OCI-LY7 (cell line): ENCODE measurements around the gene GORAB. TPM values are rescaled to one million over a fixed set of nuclear protein-coding genes. Genes with fewer than 3 reads are reported as not detected.

Source experiments
- BruUV-seq: library from RNA; stranded (reverse); fragments of 400-500 nt; replicated peaks from 2 replicates; lab custom pipeline; 2021; lab: Mats Ljungman, UMichigan
- CTCF ChIA-PET: fragments of 300-600 bp; sonication (Branson Sonifier 250); formaldehyde crosslinking; loops from one replicate; lab custom pipeline; 2022; ENCODE audit warnings: antibody characterized with exemption; ENCODE audit not compliant: unreplicated experiment; lab: Charles Lee
- POLR2A ChIA-PET: fragments of 300-600 bp; sonication (Branson Sonifier 250); formaldehyde crosslinking; loops from one replicate; lab custom pipeline; 2022; ENCODE audit warnings: antibody characterized with exemption; lab: Charles Lee
- DNase-seq: peaks from one replicate; pipeline ENCODE4 v3.0.0-alpha.2; 2015; ENCODE audit warnings: low spot score
- H2AFZ ChIP-seq: fragments of 200-600 bp; sonication (generic), shearing (Covaris generic); 2 replicates; pipeline ENCODE4 v1.6.1; 2014; ENCODE audit warnings: mild to moderate bottlenecking, antibody characterized with exemption, low read length, moderate library complexity
- H3K27ac ChIP-seq: fragments of 200-600 bp; sonication (generic); 2 replicates; pipeline ENCODE4 v1.5.1; 2014; ENCODE audit warnings: mixed run types, low read depth, mild to moderate bottlenecking, moderate library complexity, low read length, inconsistent platforms; ENCODE audit not compliant: poor library complexity, severe bottlenecking
- H3K36me3 ChIP-seq: fragments of 200-600 bp; sonication (generic); 2 replicates; pipeline ENCODE4 v1.6.1; 2014; ENCODE audit warnings: mild to moderate bottlenecking, antibody characterized with exemption, low read length, moderate library complexity, mixed read lengths; ENCODE audit not compliant: insufficient read depth
- H3K4me1 ChIP-seq: fragments of 200-600 bp; sonication (generic); 2 replicates; pipeline ENCODE4 v1.5.1; 2014; ENCODE audit warnings: mild to moderate bottlenecking, low read length; ENCODE audit not compliant: insufficient read depth, poor library complexity, severe bottlenecking
- H3K4me2 ChIP-seq: fragments of 200-600 bp; sonication (generic); 2 replicates; pipeline ENCODE4 v1.6.1; 2014; ENCODE audit warnings: mild to moderate bottlenecking, low read length
- H3K4me3 ChIP-seq: fragments of 200-600 bp; sonication (generic); 2 replicates; pipeline ENCODE4 v1.5.1; 2014; ENCODE audit warnings: mild to moderate bottlenecking, low read depth, low read length; ENCODE audit not compliant: poor library complexity, severe bottlenecking
- H3K79me2 ChIP-seq: fragments of 200-600 bp; sonication (generic); 2 replicates; pipeline ENCODE4 v1.6.1; 2016; ENCODE audit warnings: low read depth, mild to moderate bottlenecking, low read length, moderate library complexity, mixed read lengths; ENCODE audit not compliant: insufficient read depth
- H3K9me2 ChIP-seq: fragments of 200-600 bp; sonication (generic); 2 replicates; pipeline ENCODE4 v1.6.1; 2016; ENCODE audit warnings: mild to moderate bottlenecking, low read length, mixed read lengths; ENCODE audit not compliant: insufficient read depth
- H3K9me3 ChIP-seq: fragments of 200-600 bp; sonication (generic); 2 replicates; pipeline ENCODE4 v1.6.1; 2014; ENCODE audit warnings: mild to moderate bottlenecking, mixed run types, low read length, mixed read lengths
- H4K20me1 ChIP-seq: fragments of 200-600 bp; sonication (generic); 2 replicates; pipeline ENCODE4 v1.6.1; 2014; ENCODE audit warnings: mild to moderate bottlenecking, antibody characterized with exemption, low read length, moderate library complexity, mixed read lengths; ENCODE audit not compliant: insufficient read depth
- EZH2phosphoT487 ChIP-seq: fragments of 200-600 bp; sonication (generic); IDR thresholded peaks from 2 replicates; pipeline ENCODE4 v1.6.1; 2018; ENCODE audit warnings: low read depth, borderline replicate concordance, mild to moderate bottlenecking, mixed run types, antibody characterized with exemption, low read length, moderate library complexity, mixed read lengths
- intact Hi-C: fragments of 100-400 bp; cut with micrococcal nuclease; formaldehyde crosslinking; loops from one replicate; pipeline ENCODE4 v1.10.0; 2022; ENCODE audit not compliant: unreplicated experiment
- total RNA-seq, 2 experiments: library from RNA; depleted of rRNA in 1 of 2; stranded (reverse); fragments of >200 nt in 1 of 2; shearing (Covaris generic) in 1 of 2; gene quantifications; 2 replicates each; pipeline ENCODE4 v1.2.3, GENCODE V29; 2014 to 2022
- TF ChIP-seq, protein P1 (sequence below): fragments of 200-600 bp; sonication (generic); conservative IDR thresholded peaks from 2 replicates; pipeline ENCODE4 v1.5.1; 2014; ENCODE audit warnings: mild to moderate bottlenecking, antibody characterized with exemption, low read length, moderate library complexity, mixed read lengths

The GORAB gene
- total RNA-seq, 2 experiments from 2014 or later, result 11.5 to 15.0 TPM

DNA sequence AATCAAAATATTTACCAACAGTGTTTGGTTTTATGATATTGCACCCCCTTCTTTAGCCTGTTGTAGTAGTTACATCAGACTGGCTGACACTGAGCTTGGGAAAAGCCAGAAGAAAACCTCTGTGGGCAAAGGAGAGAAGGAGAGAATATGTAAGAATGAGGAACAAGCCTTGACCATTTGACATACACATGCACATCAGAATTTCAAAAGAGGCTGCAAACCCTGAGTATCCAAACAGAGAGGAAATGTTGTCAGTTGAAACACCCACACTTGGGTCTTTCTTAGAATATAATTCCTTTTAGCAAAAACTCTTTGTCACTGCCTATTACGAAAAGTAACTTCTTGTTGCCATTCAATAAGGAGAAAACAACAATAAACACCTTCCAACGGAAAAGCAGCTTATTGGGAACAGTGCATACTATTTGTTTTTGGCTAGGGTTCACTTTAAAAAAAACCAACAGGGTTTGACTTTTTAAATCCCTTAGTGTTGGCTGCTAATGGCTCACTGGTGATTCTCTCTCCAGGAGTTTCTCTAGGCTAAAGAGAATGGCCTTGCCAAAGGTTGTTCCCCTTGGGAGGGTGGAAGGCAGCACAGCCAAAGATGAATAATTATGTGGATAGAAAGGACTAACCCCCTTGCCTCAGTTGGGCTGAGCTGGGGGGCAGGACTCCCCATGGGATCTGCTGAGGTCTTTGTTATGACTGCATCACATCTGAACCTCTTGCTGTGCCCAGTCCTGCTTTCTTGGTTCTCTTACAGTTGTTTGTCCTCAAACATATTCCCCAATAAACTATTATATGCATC is 48.9 kb downstream of the GORAB start:
- CTCF ChIA-PET, result no interaction called here
- Histone ChIP-seq H2AFZ (no peak overlapping the region), H3K27ac (no peak overlapping the region), H3K4me3 (no peak overlapping the region), H3K79me2 (no peaks in the 10 kb centered on the region), H3K4me1 (no peaks in the 10 kb centered on the region), H4K20me1 (no peaks in the 10 kb centered on the region), H3K4me2 (no peak overlapping the region), H3K9me2 (no peaks in the 10 kb centered on the region), H3K36me3 (no peaks in the 10 kb centered on the region), H3K9me3 (no peaks in the 10 kb centered on the region)
- DNase-seq, result no peak
- POLR2A ChIA-PET, result interaction anchor here (0.6 kb wide), 2 partner anchors 76 to 789 kb away, joined by 3 to 6 read pairs; no protein-coding TSS in a partner anchor
- intact Hi-C loops, result loop anchor here (10.0 kb wide), 1 partner anchor 86 kb away; no protein-coding TSS in a partner anchor
- no TSS peak for BruUV-seq
- TF ChIP-seq, protein P1, sequence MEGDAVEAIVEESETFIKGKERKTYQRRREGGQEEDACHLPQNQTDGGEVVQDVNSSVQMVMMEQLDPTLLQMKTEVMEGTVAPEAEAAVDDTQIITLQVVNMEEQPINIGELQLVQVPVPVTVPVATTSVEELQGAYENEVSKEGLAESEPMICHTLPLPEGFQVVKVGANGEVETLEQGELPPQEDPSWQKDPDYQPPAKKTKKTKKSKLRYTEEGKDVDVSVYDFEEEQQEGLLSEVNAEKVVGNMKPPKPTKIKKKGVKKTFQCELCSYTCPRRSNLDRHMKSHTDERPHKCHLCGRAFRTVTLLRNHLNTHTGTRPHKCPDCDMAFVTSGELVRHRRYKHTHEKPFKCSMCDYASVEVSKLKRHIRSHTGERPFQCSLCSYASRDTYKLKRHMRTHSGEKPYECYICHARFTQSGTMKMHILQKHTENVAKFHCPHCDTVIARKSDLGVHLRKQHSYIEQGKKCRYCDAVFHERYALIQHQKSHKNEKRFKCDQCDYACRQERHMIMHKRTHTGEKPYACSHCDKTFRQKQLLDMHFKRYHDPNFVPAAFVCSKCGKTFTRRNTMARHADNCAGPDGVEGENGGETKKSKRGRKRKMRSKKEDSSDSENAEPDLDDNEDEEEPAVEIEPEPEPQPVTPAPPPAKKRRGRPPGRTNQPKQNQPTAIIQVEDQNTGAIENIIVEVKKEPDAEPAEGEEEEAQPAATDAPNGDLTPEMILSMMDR, result no peak
- TF ChIP-seq EZH2phosphoT487, result no peak

DNA sequence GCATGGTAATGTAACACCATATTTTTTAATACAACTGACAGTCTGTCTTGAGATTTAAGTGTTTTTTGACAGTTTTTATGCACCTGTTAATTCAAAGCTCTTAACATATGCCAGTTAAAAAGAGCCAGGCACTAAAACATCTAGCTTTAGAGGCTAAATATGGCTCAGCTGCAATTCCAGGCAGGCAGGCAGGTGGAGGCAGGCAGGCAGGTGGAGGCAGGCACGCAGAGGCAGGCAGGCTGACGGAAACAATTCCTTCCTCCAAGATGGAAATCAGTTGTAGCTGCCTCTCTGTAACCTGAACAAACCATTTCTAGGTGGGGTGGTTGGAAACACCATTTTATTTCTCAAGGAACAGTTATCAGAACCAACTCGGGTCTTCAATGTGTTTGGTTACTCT is 51.2 kb downstream of the GORAB start:
- H3K36me3 ChIP-seq, result no peaks in the 10 kb centered on the region
- TF ChIP-seq, protein P1, result no peak
- TF ChIP-seq EZH2phosphoT487, result no peak
- ChIA-PET POLR2A (interaction anchor here (0.8 kb wide), 1 partner anchor 8 kb away, joined by 4 read pairs; no protein-coding TSS in a partner anchor), CTCF (no interaction called here)
- no peaks in the 10 kb centered on the region for H3K9me2 ChIP-seq
- H3K4me1 ChIP-seq, result no peaks in the 10 kb centered on the region
- no peaks in the 10 kb centered on the region for H3K9me3 ChIP-seq
- H3K27ac ChIP-seq, result no peak overlapping the region
- no TSS peak for BruUV-seq
- H3K79me2 ChIP-seq, result no peaks in the 10 kb centered on the region
- H3K4me2 ChIP-seq, result no peak overlapping the region
- intact Hi-C loops, result loop anchor here (10.0 kb wide), 1 partner anchor 88 kb away; no protein-coding TSS in a partner anchor
- no peak overlapping the region for H2AFZ ChIP-seq
- no peak for DNase-seq
- H3K4me3 ChIP-seq, result no peak overlapping the region
- H4K20me1 ChIP-seq, result no peaks in the 10 kb centered on the region
